HepG2 (cell line): ENCODE data around the gene NAP1L4. TPM values are rescaled to one million over a fixed set of nuclear protein-coding genes. Genes with fewer than 3 reads are reported as not detected.

Source experiments
- ATAC-seq: fragments of 200-7000 bp; cut with Tn5 transposase; 3 replicates; pipeline ENCODE4 v1.9.1; 2020; ENCODE audit warnings: mild to moderate bottlenecking, moderate library complexity
- BruUV-seq: library from RNA; stranded (reverse); fragments of 400-500 nt; replicated peaks from 2 replicates; lab custom pipeline; 2021; lab: Mats Ljungman, UMichigan
- CTCF ChIA-PET: fragments of 300-600 bp; formaldehyde crosslinking; extraction: SDS; loops from one replicate; lab custom pipeline; 2021; ENCODE audit warnings: low total read pairs, inconsistent platforms, low intra/inter-chr PET ratio; lab: Yijun Ruan, JAX
- POLR2A ChIA-PET: fragments of 350-600 bp; sonication (Branson Sonifier 250); formaldehyde crosslinking; loops from one replicate; lab custom pipeline; 2020; ENCODE audit warnings: antibody characterized with exemption, inconsistent platforms; lab: Yijun Ruan, JAX
- DNase-seq: peaks from one replicate; pipeline ENCODE4 v3.0.0-alpha.2; 2015; ENCODE audit warnings: low spot score
- FAIRE-seq: peaks from 3 replicates; lab custom pipeline; 2011; peaks lifted over from hg19 to GRCh38; lab: Jason Lieb, UNC
- H2AFZ ChIP-seq: one replicate; pipeline ENCODE4 v1.6.1; 2011; ENCODE audit warnings: low read length, inconsistent platforms
- H3K27ac ChIP-seq: fragments of 300-600 bp; 3 replicates; pipeline ENCODE4 v1.8.0; 2011; ENCODE audit warnings: mixed run types, mild to moderate bottlenecking, mixed read lengths, low read length, inconsistent platforms; ENCODE audit not compliant: insufficient read depth; ENCODE audit errors: extremely low read length
- H3K27me3 ChIP-seq, 2 experiments: fragments of 200-600 bp in 1 of 2; 2 replicates in 1 of 2; 3 replicates in 1 of 2; pipeline versions ENCODE4 v1.6.0 to v1.8.0; 2011; ENCODE audit warnings: low read length in 2 of 2, mild to moderate bottlenecking in 2 of 2, moderate library complexity in 2 of 2, inconsistent platforms in 1 of 2; ENCODE audit not compliant: insufficient read depth in 2 of 2, control insufficient read depth in 1 of 2
- H3K36me3 ChIP-seq, 2 experiments: fragments of 200-600 bp in 1 of 2; replicated peaks in 1 of 2; 2 replicates in 1 of 2; 3 replicates in 1 of 2; pipeline versions ENCODE4 v1.5.1 to v1.8.0; 2011; ENCODE audit warnings: low read length in 2 of 2, inconsistent platforms in 1 of 2; ENCODE audit not compliant: insufficient read depth in 2 of 2, control insufficient read depth in 1 of 2
- H3K4me1 ChIP-seq: 2 replicates; pipeline ENCODE4 v1.5.1; 2012; ENCODE audit warnings: low read length, inconsistent platforms; ENCODE audit not compliant: insufficient read depth
- H3K4me2 ChIP-seq: 2 replicates; pipeline ENCODE4 v1.6.0; 2011; ENCODE audit warnings: low read depth, low read length, inconsistent platforms
- H3K4me3 ChIP-seq, 3 experiments: fragments of 200-600 bp in 1 of 3; sonication (generic), shearing (Covaris generic) in 1 of 3; replicated peaks in 1 of 3; 2 replicates each; pipeline ENCODE4 v1.5.1; 2011 to 2016; ENCODE audit warnings: low read length in 3 of 3, inconsistent platforms in 2 of 3, low read depth in 2 of 3, mild to moderate bottlenecking in 2 of 3, control low read depth in 1 of 3, mixed read lengths in 1 of 3; ENCODE audit not compliant: insufficient read depth in 1 of 3
- H3K79me2 ChIP-seq: one replicate; pipeline ENCODE4 v1.6.1; 2011; ENCODE audit warnings: low read length, inconsistent platforms; ENCODE audit not compliant: insufficient read depth
- H3K9ac ChIP-seq: 2 replicates; pipeline ENCODE4 v1.6.0; 2011; ENCODE audit warnings: mild to moderate bottlenecking, low read depth, low read length, inconsistent platforms; ENCODE audit not compliant: insufficient read depth
- H3K9me3 ChIP-seq: 2 replicates; pipeline ENCODE4 v1.5.1; 2012; ENCODE audit warnings: mild to moderate bottlenecking, low read length
- H4K20me1 ChIP-seq: 2 replicates; pipeline ENCODE4 v1.6.0; 2011; ENCODE audit warnings: inconsistent platforms, mild to moderate bottlenecking, low read length, moderate library complexity; ENCODE audit not compliant: insufficient read depth
- GPN1 ChIP-seq: sonication (generic); formaldehyde crosslinking; IDR thresholded peaks from 2 replicates; pipeline ENCODE4 v1.5.1; 2020; ENCODE audit warnings: missing genetic modification reagents, borderline replicate concordance
- IRF9 ChIP-seq: sonication (generic); formaldehyde crosslinking; IDR thresholded peaks from 2 replicates; pipeline ENCODE4 v1.8.0; 2022; ENCODE audit warnings: missing genetic modification reagents, mild to moderate bottlenecking, borderline replicate concordance
- RBFOX2 ChIP-seq: fragments of 200-400 bp; formaldehyde crosslinking; IDR thresholded peaks from 2 replicates; pipeline ENCODE4 v1.6.1; 2017; ENCODE audit warnings: low read depth, mild to moderate bottlenecking, low read length
- THAP9 ChIP-seq: sonication (generic); formaldehyde crosslinking; IDR thresholded peaks from 2 replicates; pipeline ENCODE4; 2020; ENCODE audit warnings: missing genetic modification reagents, mild to moderate bottlenecking, borderline replicate concordance
- ZNF501 ChIP-seq: sonication (generic); formaldehyde crosslinking; IDR thresholded peaks from 2 replicates; pipeline ENCODE4 v1.5.1; 2020; ENCODE audit warnings: mild to moderate bottlenecking, moderate library complexity, missing genetic modification reagents
- ZNF703 ChIP-seq: sonication (generic); formaldehyde crosslinking; IDR thresholded peaks from 2 replicates; pipeline ENCODE4 v1.5.1; 2020; ENCODE audit warnings: missing genetic modification reagents, mild to moderate bottlenecking, moderate library complexity, borderline replicate concordance
- ZNF776 ChIP-seq: sonication (generic); formaldehyde crosslinking; IDR thresholded peaks from 2 replicates; pipeline ENCODE4 v1.4.0; 2020; ENCODE audit warnings: mild to moderate bottlenecking, missing genetic modification reagents
- WGBS: methylation state at CpG from one replicate; pipeline ENCODE4 v1.1.6; 2017; ENCODE audit warnings: low lambda C conversion rate; 5-methylcytosine and 5-hydroxymethylcytosine counted together
- in situ Hi-C: cut with HindIII; loops from 2 replicates; pipeline ENCODE4 v1.10.0; 2017; ENCODE audit warnings: low pct_unique_long_range_greater_than_20kb; ENCODE audit not compliant: extremely low pct_ligation_motif_present
- intact Hi-C: fragments of 100-400 bp; cut with micrococcal nuclease; formaldehyde crosslinking; loops from one replicate; pipeline ENCODE4 v1.10.0; 2022; ENCODE audit not compliant: unreplicated experiment
- polyA plus RNA-seq, 8 experiments: library from polyadenylated mRNA; depleted of rRNA in 3 of 8; stranded (reverse) in 7 of 8; unstranded in 1 of 8; fragments of >200 nt; fragmentation: Illumina TruSeq in 4 of 8; extraction: Trizol in 4 of 8; gene quantifications; 2 replicates each; pipeline versions ENCODE4 v1.2.1 to v1.2.3, GENCODE V29; 2011 to 2016; ENCODE audit warnings: low read depth in 4 of 8, missing spikeins in 1 of 8, mixed read lengths in 1 of 8; ENCODE audit not compliant: insufficient read depth in 1 of 8
- total RNA-seq, 5 experiments: library from RNA; depleted of rRNA; stranded (reverse); fragments of >200 nt; fragmentation: Illumina TruSeq; extraction: Trizol; gene quantifications; 2 replicates each; pipeline ENCODE4 v1.2.3, GENCODE V29; 2016; ENCODE audit warnings: low read depth in 1 of 5
- TF ChIP-seq, protein P1 (sequence below): sonication (generic); formaldehyde crosslinking; IDR thresholded peaks from 2 replicates; pipeline ENCODE4 v1.4.0; 2020; ENCODE audit warnings: mild to moderate bottlenecking, missing genetic modification reagents

The NAP1L4 gene
- total and polyA plus RNA-seq, 2 of the 13 experiments (the other 11 are each of a cell fraction or from before 2014, with no cell fraction given): 64.0 to 186 TPM

GRCh38 chr11:2913019-2913431, 79.1 kb downstream of the NAP1L4 start:
- WGBS: 87% methylated on average over 7 of the region's 13 CpGs
- Histone ChIP-seq H3K4me3 (no peak overlapping the region), H3K79me2 (no peaks in the 10 kb centered on the region), H3K36me3 (no peaks in the 10 kb centered on the region), H3K27ac (no peak overlapping the region), H3K4me1 (peaks cover 16% of the 10 kb centered on the region), H4K20me1 (no peaks in the 10 kb centered on the region), H3K9me3 (no peaks in the 10 kb centered on the region), H2AFZ (no peak overlapping the region), H3K4me2 (no peak overlapping the region), H3K9ac (no peak overlapping the region), H3K27me3 (no peaks in the 10 kb centered on the region)
- DNase-seq: no peak
- TF ChIP-seq GPN1 (no peak), THAP9 (no peak), RBFOX2 (0 out of 2 replicates have a peak, but pooled peaks have one; percentile 24), ZNF703 (no peak), ZNF501 (CRISPR knock-in tag) (no peak), ZNF776 (CRISPR knock-in tag) (no peak), IRF9 (no peak)
- TF ChIP-seq, protein P1, sequence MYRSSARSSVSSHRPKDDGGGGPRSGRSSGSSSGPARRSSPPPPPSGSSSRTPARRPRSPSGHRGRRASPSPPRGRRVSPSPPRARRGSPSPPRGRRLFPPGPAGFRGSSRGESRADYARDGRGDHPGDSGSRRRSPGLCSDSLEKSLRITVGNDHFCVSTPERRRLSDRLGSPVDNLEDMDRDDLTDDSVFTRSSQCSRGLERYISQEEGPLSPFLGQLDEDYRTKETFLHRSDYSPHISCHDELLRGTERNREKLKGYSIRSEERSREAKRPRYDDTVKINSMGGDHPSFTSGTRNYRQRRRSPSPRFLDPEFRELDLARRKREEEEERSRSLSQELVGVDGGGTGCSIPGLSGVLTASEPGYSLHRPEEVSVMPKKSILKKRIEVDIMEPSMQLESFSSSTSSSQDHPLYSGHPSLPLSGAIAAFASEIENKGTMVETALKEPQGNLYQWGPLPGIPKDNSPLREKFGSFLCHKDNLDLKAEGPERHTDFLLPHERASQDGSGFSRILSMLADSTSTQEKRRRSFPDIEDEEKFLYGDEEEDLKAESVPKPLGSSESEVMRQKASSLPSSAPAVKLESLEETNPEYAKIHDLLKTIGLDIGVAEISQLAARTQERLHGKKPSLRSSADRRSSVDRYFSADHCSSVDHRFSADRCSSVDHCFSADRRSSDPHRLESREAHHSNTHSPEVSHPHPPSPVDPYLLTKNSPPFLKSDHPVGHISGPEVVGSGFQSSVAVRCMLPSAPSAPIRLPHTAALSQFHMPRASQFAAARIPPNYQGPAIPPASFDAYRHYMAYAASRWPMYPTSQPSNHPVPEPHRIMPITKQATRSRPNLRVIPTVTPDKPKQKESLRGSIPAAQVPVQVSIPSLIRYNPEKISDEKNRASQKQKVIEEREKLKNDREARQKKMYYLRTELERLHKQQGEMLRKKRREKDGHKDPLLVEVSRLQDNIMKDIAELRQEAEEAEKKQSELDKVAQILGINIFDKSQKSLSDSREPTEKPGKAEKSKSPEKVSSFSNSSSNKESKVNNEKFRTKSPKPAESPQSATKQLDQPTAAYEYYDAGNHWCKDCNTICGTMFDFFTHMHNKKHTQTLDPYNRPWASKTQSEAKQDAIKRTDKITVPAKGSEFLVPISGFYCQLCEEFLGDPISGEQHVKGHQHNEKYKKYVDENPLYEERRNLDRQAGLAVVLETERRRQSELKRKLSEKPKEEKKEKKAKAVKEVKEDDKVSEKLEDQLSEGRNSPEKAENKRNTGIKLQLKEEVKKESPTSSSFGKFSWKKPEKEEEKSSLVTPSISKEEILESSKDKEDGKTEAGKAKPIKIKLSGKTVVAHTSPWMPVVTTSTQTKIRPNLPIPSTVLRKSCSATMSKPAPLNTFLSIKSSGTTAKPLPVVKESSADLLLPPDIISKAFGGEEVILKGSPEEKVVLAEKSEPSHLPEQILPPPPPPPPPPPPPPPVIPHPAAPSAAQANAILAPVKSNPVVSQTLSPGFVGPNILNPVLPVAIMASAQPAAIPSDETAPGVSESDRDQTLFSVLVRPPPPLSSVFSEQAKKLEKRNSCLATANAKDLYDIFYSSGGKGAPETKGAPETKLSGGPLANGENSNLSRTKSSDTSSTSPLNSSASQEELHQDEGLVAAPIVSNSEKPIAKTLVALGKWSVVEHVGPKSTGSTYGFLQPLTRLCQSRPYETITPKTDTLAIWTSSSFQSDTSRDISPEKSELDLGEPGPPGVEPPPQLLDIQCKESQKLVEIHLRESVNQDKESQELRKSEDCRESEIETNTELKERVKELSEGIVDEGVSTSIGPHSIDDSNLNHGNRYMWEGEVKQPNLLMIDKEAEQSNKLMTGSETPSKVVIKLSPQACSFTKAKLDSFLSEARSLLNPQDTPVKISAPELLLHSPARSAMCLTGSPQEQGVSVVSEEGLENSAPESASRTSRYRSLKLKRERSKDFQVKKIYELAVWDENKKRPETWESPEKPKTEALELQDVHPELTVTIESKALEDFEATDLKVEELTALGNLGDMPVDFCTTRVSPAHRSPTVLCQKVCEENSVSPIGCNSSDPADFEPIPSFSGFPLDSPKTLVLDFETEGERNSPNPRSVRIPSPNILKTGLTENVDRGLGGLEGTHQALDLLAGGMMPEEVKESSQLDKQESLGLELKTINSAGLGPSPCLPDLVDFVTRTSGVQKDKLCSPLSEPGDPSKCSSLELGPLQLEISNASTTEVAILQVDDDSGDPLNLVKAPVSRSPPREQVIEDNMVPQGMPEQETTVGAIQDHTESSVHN (CRISPR knock-in tag): no peak
- ATAC-seq: no peak; the same call in 1 of the 3 replicates
- ChIA-PET CTCF (no interaction called here), POLR2A (interaction anchor here (1.1 kb wide), 1 partner anchor 10 kb away, joined by 3 read pairs; no protein-coding TSS in a partner anchor)
- no TSS peak for BruUV-seq
- in situ Hi-C loops (no loop called here), intact Hi-C loops (no loop called here)
- no peak for FAIRE-seq
